HT-29 (cell line): ENCODE results near the gene TOX4. TPM values are rescaled to one million over a fixed set of nuclear protein-coding genes. Genes with fewer than 3 reads are reported as not detected.
"Not testable (repeated sequence)": the region's sequence is repeated elsewhere in the genome, so short reads cannot be mapped to it uniquely, and the experiment has no call there.

Experiments used
- DNase-seq: peaks from one replicate; pipeline ENCODE4 v3.0.0-alpha.2; 2015; ENCODE audit warnings: low spot score
- small RNA-seq: library from RNA; depleted of rRNA; stranded (forward); fragments of <200 nt; gene quantifications from one replicate; pipeline ENCODE3, GENCODE V24; 2014
- total RNA-seq: library from RNA; depleted of rRNA; stranded (reverse); fragments of >200 nt; shearing (Covaris generic); gene quantifications from 2 replicates; pipeline ENCODE4 v1.2.3, GENCODE V29; 2014; rRNA removed

The TOX4 gene
- total RNA-seq, 1 experiment from 2014 or later: 20.3 TPM

- no peak for DNase-seq
Observed at GRCh38 chr14:21534576-21534975, 57.6 kb downstream of the TOX4 start.

GRCh38 chr14:21535545-21536417 is 58.8 kb downstream of the TOX4 start:
- no peak for DNase-seq

DNA sequence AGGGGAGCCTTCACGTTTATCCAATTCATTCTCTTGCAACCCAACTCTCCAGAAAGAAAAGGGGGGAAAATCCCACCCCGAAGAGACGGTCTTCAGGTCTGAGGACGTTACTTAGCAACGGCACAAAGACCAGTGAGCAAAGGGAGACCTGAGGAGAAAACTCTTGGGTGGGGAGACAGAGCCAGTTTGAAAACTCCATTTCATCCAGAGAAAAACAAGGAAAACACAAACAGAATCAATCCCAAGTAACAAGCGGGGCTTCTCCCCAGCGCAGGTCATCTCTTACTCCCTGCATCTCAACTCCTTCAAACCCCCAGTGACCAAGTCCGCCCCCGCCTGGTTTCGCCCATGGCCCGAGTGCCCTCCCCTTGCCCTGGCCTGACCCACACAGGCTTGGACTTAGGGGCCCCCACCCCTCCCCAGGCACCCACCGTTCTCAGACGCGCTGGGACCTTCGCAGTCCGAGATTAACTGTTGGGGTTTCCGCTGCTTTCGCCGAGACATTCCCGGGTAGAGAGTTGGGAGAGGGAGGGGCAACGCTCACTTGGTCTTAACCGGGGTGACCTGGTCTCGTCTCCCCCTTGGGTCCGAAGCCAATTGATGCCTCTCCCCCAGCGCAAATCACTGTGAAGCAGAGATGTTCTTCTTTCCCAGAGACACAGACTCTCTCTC is 59.6 kb downstream of the TOX4 start:
- no peak for DNase-seq

GRCh38 chr14:21537090-21537424 is 60.1 kb downstream of the TOX4 start:
- no peak for DNase-seq

GRCh38 chr14:21539189-21539940 is 62.4 kb downstream of the TOX4 start:
- DNase-seq: no peak

DNA sequence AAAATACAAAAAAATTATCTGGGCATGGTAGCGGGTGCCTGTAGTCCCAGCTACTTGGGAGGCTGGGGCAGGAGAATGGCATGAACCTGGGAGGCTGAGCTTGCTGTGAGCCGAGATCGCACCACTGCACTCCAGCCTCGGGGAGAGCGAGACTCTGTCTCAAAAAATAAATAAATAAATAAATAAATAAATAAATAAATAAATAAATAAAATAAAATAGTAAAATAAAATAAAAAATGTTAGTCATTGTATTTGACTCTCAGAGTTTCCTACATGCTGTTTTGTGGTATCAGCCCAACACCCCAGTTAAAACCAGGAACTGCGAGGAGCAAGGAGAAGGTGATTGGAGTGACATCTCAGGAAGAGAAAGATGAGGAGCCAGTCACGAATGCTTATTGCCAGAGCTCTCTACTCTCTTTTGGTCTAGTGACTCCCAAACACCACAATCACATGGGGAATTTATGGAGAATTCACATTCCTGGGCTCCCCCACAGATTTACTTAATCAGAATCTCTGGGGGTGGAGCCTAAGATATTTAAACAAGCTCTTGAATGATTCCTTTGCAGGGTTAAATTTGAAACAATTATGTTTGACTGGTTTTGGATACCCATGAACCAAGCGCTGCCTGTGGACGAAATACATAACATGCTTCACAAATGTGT is 64.5 kb downstream of the TOX4 start:
- DNase-seq: no peak

- no peak for DNase-seq
Observed at GRCh38 chr14:21543521-21543960, 66.5 kb downstream of the TOX4 start.

DNA sequence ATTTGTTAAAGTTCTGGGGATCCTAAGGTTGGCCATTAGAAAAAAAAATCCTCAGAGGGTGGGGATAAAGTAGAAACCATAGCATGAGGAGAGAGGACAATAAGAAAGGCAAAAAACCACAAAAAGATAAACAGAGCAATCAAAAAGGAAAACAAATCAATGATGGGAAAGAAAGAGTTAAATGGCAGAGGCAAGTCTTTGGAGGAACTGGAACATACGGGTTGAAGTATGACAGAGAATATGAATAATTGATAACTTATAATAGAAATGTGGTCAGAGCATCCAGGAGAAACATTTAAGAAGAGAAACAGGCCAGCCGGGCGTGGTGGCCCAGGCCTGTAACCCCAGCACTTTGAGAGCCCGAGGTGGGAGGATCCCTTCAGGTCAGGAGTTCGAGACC is 67.0 kb downstream of the TOX4 start:
- no peak for DNase-seq

- DNase-seq: not testable (repeated sequence)
Observed at GRCh38 chr14:21544588-21544987, 67.6 kb downstream of the TOX4 start.

Small RNA genes lying within 50 kb of the gene (small RNA-seq; reads per million reads assigned to genes)
- gene RN7SL650P: not detected

Other genes with a start within 250 kb of the TOX4 start
- 375 and 471 TPM in 2 replicates for gene HNRNPC, start 207.8 kb upstream of the TOX4 start, total RNA-seq
- 0.05 and 0.33 TPM in 2 replicates for gene RPGRIP1, start 197.1 kb upstream of the TOX4 start, total RNA-seq
- gene SUPT16H, start 93.2 kb upstream of the TOX4 start, total RNA-seq: 34.5 and 43.7 TPM in 2 replicates
- gene CHD8, start 21.1 kb upstream of the TOX4 start, total RNA-seq: 36.1 and 37.2 TPM in 2 replicates
- gene RAB2B, start 236 bp upstream of the TOX4 start, total RNA-seq: 4.4 and 6.4 TPM in 2 replicates
- 39.7 and 41.0 TPM in 2 replicates for gene METTL3, start 34.1 kb downstream of the TOX4 start, total RNA-seq
- 0.05 TPM in 1 of 2 replicates, not detected in the other for gene SALL2, start 49.2 kb downstream of the TOX4 start, total RNA-seq
- gene OR10G3, start 102.9 kb downstream of the TOX4 start, total RNA-seq: not detected in 2 replicates
- gene OR10G2, start 157.7 kb downstream of the TOX4 start, total RNA-seq: not detected in 2 replicates
- not detected in 2 replicates for gene OR4E2, start 176.6 kb downstream of the TOX4 start, total RNA-seq
- gene OR4E1, start 196.6 kb downstream of the TOX4 start, total RNA-seq: not detected in 2 replicates